Keratinocyte (primary cell): ENCODE results near the gene EHMT1.

Experiments
- CTCF ChIP-seq, 3 experiments: IDR thresholded peaks in 1 of 3; conservative IDR thresholded peaks in 1 of 3; optimal IDR thresholded peaks in 1 of 3; 2 replicates in 2 of 3; 3 replicates in 1 of 3; pipeline versions ENCODE3 to v1.5.1; 2011; ENCODE audit warnings: low read length in 3 of 3, mild to moderate bottlenecking in 3 of 3, moderate library complexity in 2 of 3, control low read depth in 1 of 3, inconsistent platforms in 1 of 3; ENCODE audit not compliant: insufficient read depth in 2 of 3; ENCODE audit errors: extremely low read depth in 1 of 3
- EZH2 ChIP-seq: IDR thresholded peaks from one replicate; pipeline ENCODE4 v1.6.1; 2012; ENCODE audit warnings: inconsistent platforms, mild to moderate bottlenecking, low read length, moderate library complexity

- TF ChIP-seq CTCF (optimal IDR thresholded peaks at IDR 0.05 in 1 of 3, IDR thresholded peaks at IDR 0.05 in 1 of 3, conservative IDR thresholded peaks at IDR 0.05 in 1 of 3; ENCODE audit: extremely low read depth in 1 of 3, insufficient read depth in 2 of 3, low read length in 3 of 3) (no peak), EZH2 (no peak)
Measured at GRCh38 chr9:137742698-137743097, 123.9 kb downstream of the EHMT1 start.
